Measurements from ENCODE around the gene AMY2B. TPM values are rescaled to one million over a fixed set of nuclear protein-coding genes. Genes with fewer than 3 reads are reported as not detected.
"Not testable (repeated sequence)": the region's sequence is repeated elsewhere in the genome, so short reads cannot be mapped to it uniquely, and the experiment has no call there.

The AMY2B gene
- total and polyA plus RNA-seq, 9 donors, result 3.5 to 21.2 (median 8.5) TPM

DNA sequence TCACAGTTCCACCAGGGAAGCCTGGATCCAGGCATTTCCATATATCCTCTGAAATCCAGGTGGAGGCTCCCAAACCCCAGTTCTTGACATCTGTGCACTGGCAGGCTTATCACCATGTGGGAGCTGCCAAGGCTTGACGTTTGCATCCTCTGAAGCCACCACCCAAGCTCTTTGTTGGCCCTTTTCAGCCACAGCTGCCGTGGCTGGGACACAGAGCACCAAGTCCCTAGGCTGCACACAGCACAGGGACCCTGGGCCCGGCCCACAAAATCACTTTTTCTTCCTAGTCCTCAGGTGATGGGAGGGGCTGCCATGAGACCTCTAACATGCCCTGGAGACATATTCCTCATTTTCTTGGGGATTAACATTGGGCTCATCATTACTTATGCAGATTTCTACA lies 23.5 kb upstream of the AMY2B start:
- DNase-seq, result no peak
- Histone ChIP-seq H3K36me3 (ENCODE audit: control insufficient read depth, insufficient read depth, low read length) (peaks cover 24% of the 10 kb centered on the region), H3K27me3 (ENCODE audit: control insufficient read depth, insufficient read depth, low read length) (no peaks in the 10 kb centered on the region), H3K27ac (ENCODE audit: low read length) (no peak overlapping the region), H3K9me3 (replicated peaks; ENCODE audit: control insufficient read depth, low read depth, low read length) (no peaks in the 10 kb centered on the region), H3K4me3 (ENCODE audit: low read length) (no peak overlapping the region), H3K4me1 (ENCODE audit: control insufficient read depth, insufficient read depth, low read length) (no peaks in the 10 kb centered on the region)
- WGBS (ENCODE audit: insufficient coverage), result 73% methylated on average over 3 of the region's 3 CpGs

DNA sequence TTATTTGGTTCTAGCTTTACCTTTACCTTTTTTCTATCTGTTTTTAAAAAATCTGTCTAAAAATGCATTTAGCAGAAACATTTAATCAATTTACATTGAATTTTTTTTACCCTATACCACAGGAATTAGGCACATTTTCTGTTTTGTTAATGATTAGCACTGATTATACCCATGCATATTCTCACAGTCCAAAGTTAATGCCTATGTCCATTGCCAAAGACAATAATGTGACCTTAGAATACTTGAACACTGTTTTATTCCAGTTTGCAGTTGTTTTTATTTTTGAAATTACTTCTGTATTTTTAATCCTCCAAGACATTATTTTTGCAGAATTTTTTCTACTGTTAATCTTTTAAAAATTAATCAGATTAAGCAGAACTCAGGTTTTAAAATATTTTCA lies 11.0 kb upstream of the AMY2B start:
- Histone ChIP-seq H3K36me3 (ENCODE audit: control insufficient read depth, insufficient read depth, low read length) (no peaks in the 10 kb centered on the region), H3K27me3 (ENCODE audit: control insufficient read depth, insufficient read depth, low read length) (no peaks in the 10 kb centered on the region), H3K4me1 (ENCODE audit: control insufficient read depth, insufficient read depth, low read length) (no peaks in the 10 kb centered on the region), H3K9me3 (replicated peaks; ENCODE audit: control insufficient read depth, low read depth, low read length) (no peaks in the 10 kb centered on the region), H3K27ac (ENCODE audit: low read length) (no peak overlapping the region), H3K4me3 (ENCODE audit: low read length) (no peak overlapping the region)
- DNase-seq, result no peak

DNA sequence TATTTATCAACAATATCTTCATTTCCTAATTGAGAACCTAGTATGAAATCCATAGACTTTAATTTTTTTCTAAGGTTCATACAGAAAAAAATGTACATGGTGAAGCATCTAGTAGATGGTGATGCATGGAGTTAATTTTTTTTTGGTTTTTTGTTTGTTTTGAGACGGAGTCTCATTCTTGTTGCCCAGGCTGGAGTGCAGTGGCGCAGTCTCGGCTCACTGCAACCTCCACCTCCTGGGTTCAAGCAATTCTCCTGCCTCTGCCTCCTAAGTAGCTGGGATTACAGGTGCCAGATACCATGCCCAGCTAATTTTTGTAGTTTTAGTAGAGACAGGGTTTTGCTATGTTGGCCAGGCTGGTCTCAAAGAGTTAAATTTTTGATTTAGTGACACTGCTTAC lies 10.3 kb upstream of the AMY2B start:
- H3K27ac ChIP-seq (ENCODE audit: low read length); H3K27me3 ChIP-seq (ENCODE audit: control insufficient read depth, insufficient read depth, low read length); H3K4me1 ChIP-seq (ENCODE audit: control insufficient read depth, insufficient read depth, low read length); H3K36me3 ChIP-seq (ENCODE audit: control insufficient read depth, insufficient read depth, low read length); H3K9me3 ChIP-seq (replicated peaks; ENCODE audit: control insufficient read depth, low read depth, low read length); DNase-seq; H3K4me3 ChIP-seq (ENCODE audit: low read length): not testable (repeated sequence)
- WGBS (ENCODE audit: insufficient coverage), result no CpG with 5 or more reads among the region's 3 CpGs

DNA sequence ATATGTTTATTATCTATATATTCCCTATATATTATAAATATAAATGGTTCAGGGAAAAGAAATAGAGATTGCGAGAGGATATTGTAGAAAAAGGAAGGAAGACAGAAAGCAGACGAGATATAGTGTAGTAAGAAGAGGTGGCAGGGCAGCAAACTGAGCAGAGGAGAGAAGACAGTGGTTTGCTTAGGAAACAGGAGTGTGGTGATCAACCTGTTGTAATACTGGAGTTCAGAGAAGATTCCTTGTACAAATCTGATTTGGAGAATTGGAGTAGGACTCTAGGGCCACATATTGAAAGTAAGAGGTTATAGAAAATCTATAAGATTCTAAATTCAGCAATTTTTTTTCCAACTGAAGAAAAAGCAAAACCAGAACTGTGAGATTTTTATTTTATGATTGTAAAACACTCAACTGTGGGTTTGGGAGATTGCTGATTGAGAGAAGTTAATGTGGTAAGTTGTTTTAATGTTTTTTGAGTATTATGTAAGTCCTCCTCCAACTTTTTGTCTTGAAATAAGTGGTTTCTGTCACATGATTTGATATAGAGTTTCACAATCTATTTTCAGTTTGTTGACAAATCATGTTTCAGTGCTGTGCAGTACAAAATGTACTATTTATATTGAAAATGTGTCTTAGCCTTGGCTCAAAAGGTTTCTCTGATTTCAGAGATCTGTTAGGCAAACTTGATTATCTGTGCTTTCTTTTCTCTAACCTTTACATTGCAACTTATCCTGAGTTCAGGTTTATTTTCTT lies 9.6 kb upstream of the AMY2B start:
- DNase-seq, result peak; percentile 11
- no peaks in the 10 kb centered on the region for H3K9me3 ChIP-seq (replicated peaks; ENCODE audit: control insufficient read depth, low read depth, low read length)
- no peaks in the 10 kb centered on the region for H3K4me1 ChIP-seq (ENCODE audit: control insufficient read depth, insufficient read depth, low read length)
- H3K36me3 ChIP-seq (ENCODE audit: control insufficient read depth, insufficient read depth, low read length), result no peaks in the 10 kb centered on the region
- no peak overlapping the region for H3K27ac ChIP-seq (ENCODE audit: low read length)
- H3K27me3 ChIP-seq (ENCODE audit: control insufficient read depth, insufficient read depth, low read length), result no peaks in the 10 kb centered on the region
- no peak overlapping the region for H3K4me3 ChIP-seq (ENCODE audit: low read length)
- 73% methylated on average over 2 of the region's 2 CpGs for WGBS (ENCODE audit: insufficient coverage)

DNA sequence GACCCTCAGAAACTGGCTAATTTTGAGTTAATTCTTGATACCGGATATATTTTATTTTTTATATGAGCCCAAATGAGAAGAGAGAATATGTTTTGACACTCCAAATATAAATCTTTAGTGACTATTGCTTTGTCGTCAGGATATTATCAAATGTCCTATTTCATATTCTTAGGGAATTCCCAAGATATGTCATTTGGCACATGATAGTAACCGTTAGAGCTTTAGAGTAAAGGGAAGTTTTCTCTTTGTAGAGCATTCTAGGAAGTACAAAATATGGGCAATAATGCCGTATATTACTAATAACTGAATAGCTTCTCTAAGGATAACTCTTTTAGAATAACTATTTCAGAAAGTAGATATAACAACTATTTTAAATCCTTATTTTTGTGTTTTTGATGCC lies 8.3 kb upstream of the AMY2B start:
- Histone ChIP-seq H3K4me3 (ENCODE audit: low read length) (no peak overlapping the region), H3K36me3 (ENCODE audit: control insufficient read depth, insufficient read depth, low read length) (no peaks in the 10 kb centered on the region), H3K27ac (ENCODE audit: low read length) (no peak overlapping the region), H3K27me3 (ENCODE audit: control insufficient read depth, insufficient read depth, low read length) (no peaks in the 10 kb centered on the region), H3K4me1 (ENCODE audit: control insufficient read depth, insufficient read depth, low read length) (no peaks in the 10 kb centered on the region), H3K9me3 (replicated peaks; ENCODE audit: control insufficient read depth, low read depth, low read length) (no peaks in the 10 kb centered on the region)
- WGBS (ENCODE audit: insufficient coverage), result no CpG with 5 or more reads among the region's 4 CpGs
- DNase-seq, result no peak

DNA sequence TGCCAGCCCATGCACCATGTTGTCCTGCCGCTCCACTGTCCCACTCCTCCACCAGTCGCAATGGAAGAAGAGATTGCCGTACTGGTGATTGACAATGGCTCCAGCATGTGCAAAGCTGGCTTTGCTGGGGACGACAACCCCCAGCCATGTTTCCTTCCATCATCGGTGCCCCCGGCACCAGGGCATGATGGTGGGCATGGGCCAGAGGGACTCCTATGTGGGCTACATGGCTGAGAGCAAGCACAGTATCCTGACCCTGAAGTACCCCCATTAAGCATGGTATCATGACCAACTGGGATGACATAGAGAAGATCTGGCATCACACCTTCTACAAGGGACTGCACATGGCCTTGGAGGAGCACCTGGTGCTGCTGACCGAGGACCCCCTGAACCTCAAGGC lies 1.9 kb upstream of the AMY2B start:
- Histone ChIP-seq H3K9me3 (replicated peaks; ENCODE audit: control insufficient read depth, low read depth, low read length) (no peaks in the 10 kb centered on the region), H3K27me3 (ENCODE audit: control insufficient read depth, insufficient read depth, low read length) (no peaks in the 10 kb centered on the region), H3K36me3 (ENCODE audit: control insufficient read depth, insufficient read depth, low read length) (no peaks in the 10 kb centered on the region), H3K4me1 (ENCODE audit: control insufficient read depth, insufficient read depth, low read length) (no peaks in the 10 kb centered on the region), H3K4me3 (ENCODE audit: low read length) (no peak overlapping the region), H3K27ac (ENCODE audit: low read length) (no peak overlapping the region)
- 98% methylated on average over 7 of the region's 7 CpGs for WGBS (ENCODE audit: insufficient coverage)
- no peak for DNase-seq

DNA sequence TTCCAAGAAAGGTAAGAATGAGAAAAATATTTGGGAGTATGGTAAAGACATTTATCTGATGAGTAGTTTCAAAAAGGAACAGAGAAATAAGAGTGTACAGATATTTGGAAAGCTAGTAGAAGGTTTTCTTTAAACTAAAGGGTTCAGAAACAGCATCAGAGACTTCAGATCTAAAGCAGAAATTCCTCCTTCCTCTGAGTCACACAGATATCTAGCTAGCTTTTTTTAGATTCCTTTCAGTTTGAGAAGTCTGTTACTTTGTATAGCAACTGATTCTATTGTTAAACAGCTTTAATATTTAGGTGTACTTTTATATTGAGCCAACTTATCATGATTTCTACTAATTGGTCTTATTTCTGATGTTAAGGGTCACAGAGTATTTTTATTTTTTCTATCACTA lies 4.7 kb downstream of the AMY2B start:
- DNase-seq, result peak; percentile 25
- Histone ChIP-seq H3K27ac (ENCODE audit: low read length) (no peak overlapping the region), H3K4me3 (ENCODE audit: low read length) (no peak overlapping the region), H3K9me3 (replicated peaks; ENCODE audit: control insufficient read depth, low read depth, low read length) (no peaks in the 10 kb centered on the region), H3K36me3 (ENCODE audit: control insufficient read depth, insufficient read depth, low read length) (no peaks in the 10 kb centered on the region), H3K4me1 (ENCODE audit: control insufficient read depth, insufficient read depth, low read length) (no peaks in the 10 kb centered on the region), H3K27me3 (ENCODE audit: control insufficient read depth, insufficient read depth, low read length) (no peaks in the 10 kb centered on the region)

DNA sequence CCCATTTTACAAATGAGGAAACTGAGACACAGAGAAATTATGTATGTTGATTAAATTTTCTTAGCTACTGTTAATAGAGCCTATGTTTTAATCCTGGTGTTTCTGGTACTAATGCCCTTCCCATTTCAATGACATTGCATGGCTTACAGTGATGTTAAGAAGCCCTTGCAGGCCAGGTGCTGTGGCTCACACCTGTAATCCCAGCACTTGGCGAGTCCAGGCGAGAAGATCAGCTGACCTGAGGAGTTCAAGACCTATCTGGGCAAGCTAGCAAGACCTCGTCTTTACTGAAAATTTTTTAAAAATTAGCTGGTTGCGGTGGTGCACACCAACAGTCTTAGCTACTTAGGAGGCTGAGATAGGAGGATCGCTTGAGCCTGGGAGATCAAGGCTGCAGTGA lies 5.4 kb downstream of the AMY2B start:
- not testable (repeated sequence) for DNase-seq; H3K4me3 ChIP-seq (ENCODE audit: low read length); H3K9me3 ChIP-seq (replicated peaks; ENCODE audit: control insufficient read depth, low read depth, low read length); H3K36me3 ChIP-seq (ENCODE audit: control insufficient read depth, insufficient read depth, low read length); H3K27me3 ChIP-seq (ENCODE audit: control insufficient read depth, insufficient read depth, low read length); H3K4me1 ChIP-seq (ENCODE audit: control insufficient read depth, insufficient read depth, low read length); H3K27ac ChIP-seq (ENCODE audit: low read length)
- WGBS (ENCODE audit: insufficient coverage), result no CpG with 5 or more reads among the region's 5 CpGs

DNA sequence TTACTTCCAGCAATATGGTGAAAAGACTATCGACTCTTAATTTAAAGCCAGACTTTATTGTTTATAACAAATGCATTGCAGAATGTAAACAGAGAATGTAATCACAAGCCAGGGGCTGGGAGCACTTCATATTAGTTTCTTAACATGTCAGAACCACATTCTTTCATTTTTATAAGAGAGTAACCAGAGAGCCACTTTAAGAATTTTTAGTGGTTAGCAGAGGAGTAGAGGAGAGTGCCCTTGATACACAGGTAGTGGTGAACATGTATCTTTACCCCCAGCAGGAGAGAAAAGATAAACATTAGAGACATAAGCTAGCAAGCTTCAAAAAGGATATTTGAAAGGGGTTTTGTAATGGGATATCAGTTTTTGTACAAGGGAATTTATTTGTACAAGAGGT lies 11.1 kb downstream of the AMY2B start:
- no peak for DNase-seq
- WGBS (ENCODE audit: insufficient coverage), result no CpG with 5 or more reads among the region's 1 CpG

DNA sequence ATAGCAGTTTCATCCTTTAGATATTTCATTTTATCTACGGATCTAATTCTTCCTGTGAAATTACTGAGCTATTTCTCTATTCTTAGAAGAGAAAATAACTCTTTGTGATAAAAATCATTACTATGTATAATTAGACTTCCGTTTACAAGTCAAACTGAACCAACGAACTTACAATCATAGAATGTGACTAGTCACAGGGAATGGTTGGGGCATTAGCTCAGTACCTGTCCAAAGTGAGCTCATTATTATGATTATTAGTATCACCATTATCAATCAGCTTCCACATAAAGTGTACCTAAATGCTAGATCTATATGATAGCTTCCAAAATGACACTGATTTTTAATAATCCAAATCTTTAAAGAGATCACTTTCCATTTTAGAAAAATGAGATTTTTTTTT lies 12.5 kb downstream of the AMY2B start:
- Histone ChIP-seq H3K36me3 (ENCODE audit: control insufficient read depth, insufficient read depth, low read length) (no peaks in the 10 kb centered on the region), H3K4me3 (ENCODE audit: low read length) (no peak overlapping the region), H3K9me3 (replicated peaks; ENCODE audit: control insufficient read depth, low read depth, low read length) (peaks cover 7% of the 10 kb centered on the region), H3K27ac (ENCODE audit: low read length) (no peak overlapping the region), H3K4me1 (ENCODE audit: control insufficient read depth, insufficient read depth, low read length) (no peaks in the 10 kb centered on the region), H3K27me3 (ENCODE audit: control insufficient read depth, insufficient read depth, low read length) (no peaks in the 10 kb centered on the region)
- WGBS (ENCODE audit: insufficient coverage), result no CpG with 5 or more reads among the region's 3 CpGs
- DNase-seq, result no peak

More for the DNA sequence above, 11.1 kb downstream of the AMY2B start:
- Histone ChIP-seq H3K27ac (ENCODE audit: low read length) (no peak overlapping the region), H3K36me3 (ENCODE audit: control insufficient read depth, insufficient read depth, low read length) (no peaks in the 10 kb centered on the region), H3K4me3 (ENCODE audit: low read length) (no peak overlapping the region), H3K9me3 (replicated peaks; ENCODE audit: control insufficient read depth, low read depth, low read length) (no peaks in the 10 kb centered on the region), H3K4me1 (ENCODE audit: control insufficient read depth, insufficient read depth, low read length) (no peaks in the 10 kb centered on the region), H3K27me3 (ENCODE audit: control insufficient read depth, insufficient read depth, low read length) (no peaks in the 10 kb centered on the region)

DNA sequence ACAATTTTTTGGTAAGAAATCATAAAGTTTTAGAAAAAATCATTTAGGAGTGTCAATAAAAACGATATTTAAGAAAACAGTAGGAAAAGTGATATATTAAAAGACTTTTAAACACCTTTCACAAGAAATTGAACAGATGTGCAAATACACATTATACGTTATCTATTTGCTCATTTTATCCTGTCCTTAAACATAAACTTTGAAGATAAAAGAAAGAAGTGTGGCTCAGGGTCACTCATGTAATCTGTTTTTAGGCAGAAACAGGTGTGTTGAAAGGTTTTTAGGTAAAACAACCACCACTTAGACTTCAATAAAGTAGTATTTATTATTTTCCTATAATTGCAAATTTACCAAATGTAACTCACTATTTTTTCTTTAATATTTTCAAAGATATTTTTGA lies 13.1 kb downstream of the AMY2B start:
- H3K4me1 ChIP-seq (ENCODE audit: control insufficient read depth, insufficient read depth, low read length), result no peaks in the 10 kb centered on the region
- no CpG with 5 or more reads among the region's 2 CpGs for WGBS (ENCODE audit: insufficient coverage)
- no peaks in the 10 kb centered on the region for H3K36me3 ChIP-seq (ENCODE audit: control insufficient read depth, insufficient read depth, low read length)
- no peak for DNase-seq
- H3K4me3 ChIP-seq (ENCODE audit: low read length), result no peak overlapping the region
- H3K27me3 ChIP-seq (ENCODE audit: control insufficient read depth, insufficient read depth, low read length), result no peaks in the 10 kb centered on the region
- H3K27ac ChIP-seq (ENCODE audit: low read length), result no peak overlapping the region
- peaks cover 8% of the 10 kb centered on the region for H3K9me3 ChIP-seq (replicated peaks; ENCODE audit: control insufficient read depth, low read depth, low read length)
